ENCODE measurements around the gene ODAD2. TPM values are rescaled to one million over a fixed set of nuclear protein-coding genes. Genes with fewer than 3 reads are reported as not detected.
A peak's percentile ranks its signal among the peaks of the same experiment; 100 is the strongest.

ODAD2 gene
- total RNA-seq, 1 experiment from 2014 or later: 20.4 TPM

GRCh38 chr10:28012990-28013515 is 14.2 kb upstream of the ODAD2 start:
- H3K36me3 ChIP-seq (ENCODE audit: control insufficient read depth in 1 of 2, insufficient read depth in 2 of 2, low read length in 2 of 2): no peaks in the 10 kb centered on the region
- H3K9ac ChIP-seq (ENCODE audit: low read length): no peak overlapping the region
- no peak for TF ChIP-seq EZH2 (IDR thresholded peaks at IDR 0.05)
- no peak for TF ChIP-seq JUND (IDR thresholded peaks at IDR 0.05)
- TF ChIP-seq TCF7L2 (IDR thresholded peaks at IDR 0.05; ENCODE audit: borderline replicate concordance, extremely low read depth, insufficient read depth, insufficient read length): no peak
- TF ChIP-seq CTCF (IDR thresholded peaks at IDR 0.05 in 2 of 3, conservative IDR thresholded peaks at IDR 0.05 in 1 of 3; ENCODE audit: borderline replicate concordance in 1 of 3, insufficient read depth in 1 of 3, low read depth in 2 of 3, low read length in 2 of 3): no peak
- TF ChIP-seq MAX (IDR thresholded peaks at IDR 0.05): no peak
- no peak for TF ChIP-seq SP1 (IDR thresholded peaks at IDR 0.05; ENCODE audit: low read depth)
- TF ChIP-seq ZNF274 (IDR thresholded peaks at IDR 0.05; ENCODE audit: low read depth, low read length): no peak
- TF ChIP-seq SIN3A (IDR thresholded peaks at IDR 0.05; ENCODE audit: low read depth): no peak
- TF ChIP-seq, protein P1, sequence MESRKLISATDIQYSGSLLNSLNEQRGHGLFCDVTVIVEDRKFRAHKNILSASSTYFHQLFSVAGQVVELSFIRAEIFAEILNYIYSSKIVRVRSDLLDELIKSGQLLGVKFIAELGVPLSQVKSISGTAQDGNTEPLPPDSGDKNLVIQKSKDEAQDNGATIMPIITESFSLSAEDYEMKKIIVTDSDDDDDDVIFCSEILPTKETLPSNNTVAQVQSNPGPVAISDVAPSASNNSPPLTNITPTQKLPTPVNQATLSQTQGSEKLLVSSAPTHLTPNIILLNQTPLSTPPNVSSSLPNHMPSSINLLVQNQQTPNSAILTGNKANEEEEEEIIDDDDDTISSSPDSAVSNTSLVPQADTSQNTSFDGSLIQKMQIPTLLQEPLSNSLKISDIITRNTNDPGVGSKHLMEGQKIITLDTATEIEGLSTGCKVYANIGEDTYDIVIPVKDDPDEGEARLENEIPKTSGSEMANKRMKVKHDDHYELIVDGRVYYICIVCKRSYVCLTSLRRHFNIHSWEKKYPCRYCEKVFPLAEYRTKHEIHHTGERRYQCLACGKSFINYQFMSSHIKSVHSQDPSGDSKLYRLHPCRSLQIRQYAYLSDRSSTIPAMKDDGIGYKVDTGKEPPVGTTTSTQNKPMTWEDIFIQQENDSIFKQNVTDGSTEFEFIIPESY (IDR thresholded peaks at IDR 0.05; ENCODE audit: extremely low read depth, insufficient replicate concordance, low read length): no peak
- TF ChIP-seq ATF3 (IDR thresholded peaks at IDR 0.05): no peak
- TF ChIP-seq EGR1 (IDR thresholded peaks at IDR 0.05; ENCODE audit: low read depth): no peak
- TF ChIP-seq ELF1 (IDR thresholded peaks at IDR 0.05; ENCODE audit: borderline replicate concordance, low read depth): no peak
- TF ChIP-seq EZH2phosphoT487 (IDR thresholded peaks at IDR 0.05; ENCODE audit: borderline replicate concordance): no peak
- TF ChIP-seq FOSL1 (IDR thresholded peaks at IDR 0.05; ENCODE audit: low read depth): no peak
- no peak for TF ChIP-seq CEBPB (IDR thresholded peaks at IDR 0.05; ENCODE audit: low read depth)
- no peak for TF ChIP-seq SRF (IDR thresholded peaks at IDR 0.05; ENCODE audit: low read depth)
- no peak for TF ChIP-seq POLR2AphosphoS5 (IDR thresholded peaks at IDR 0.05; ENCODE audit: low read depth, low read length)
- no peak for TF ChIP-seq RAD21 (IDR thresholded peaks at IDR 0.05; ENCODE audit: low read depth)
- no peak for TF ChIP-seq ZFX (IDR thresholded peaks at IDR 0.05)
- CTCF ChIA-PET: no interaction called here
- no peaks in the 10 kb centered on the region for H3K9me2 ChIP-seq (ENCODE audit: insufficient read depth)
- H2AFZ ChIP-seq (ENCODE audit: low read depth, low read length, poor library complexity, severe bottlenecking): peak overlapping the region; percentile 75
- DNase-seq (ENCODE audit: low read depth, low spot score) (no peak), ATAC-seq (peak; percentile 76)
- BruUV-seq (replicated peaks): no TSS peak
- peaks cover 0 to 7% of the 10 kb centered on the region in 2 experiments; a peak in 1 of 4 replicates for H3K4me1 ChIP-seq (ENCODE audit: control insufficient read depth in 1 of 2, insufficient read depth in 2 of 2, low read length in 2 of 2)
- H4K20me1 ChIP-seq (ENCODE audit: insufficient read depth): no peaks in the 10 kb centered on the region
- H3K27me3 ChIP-seq (ENCODE audit: insufficient read depth, low read length): no peaks in the 10 kb centered on the region
- POLR2A ChIA-PET: interaction anchor here (0.7 kb wide), 1 partner anchor 464 kb away, joined by 4 read pairs; no protein-coding TSS in a partner anchor
- H3K4me3 ChIP-seq (replicated peaks in 1 of 2; ENCODE audit: low read depth in 1 of 2, low read length in 2 of 2): no peak overlapping the region
- intact Hi-C loops (cut with micrococcal nuclease): no loop called here
- RAD21 ChIA-PET (ENCODE audit: low non-redundant PET in 1 of 2, low total read pairs in 2 of 2, uncharacterized antibody in 2 of 2, unreplicated experiment in 2 of 2): no interaction called here
- H3K79me2 ChIP-seq (ENCODE audit: insufficient read depth, low read length): no peaks in the 10 kb centered on the region
- no peaks in the 10 kb centered on the region for H3K9me3 ChIP-seq (ENCODE audit: control insufficient read depth in 1 of 2, insufficient read depth in 1 of 2, low read depth in 1 of 2, low read length in 2 of 2)
- no peak overlapping the region for H3K4me2 ChIP-seq (ENCODE audit: low read length)
- H3K27ac ChIP-seq (ENCODE audit: low read depth, low read length): no peak overlapping the region

All from HCT116 (cell line).